Sciatic nerve (tissue), 2 donors: ENCODE data around the gene SLC43A3. TPM values are rescaled to one million over a fixed set of nuclear protein-coding genes. Genes with fewer than 3 reads are reported as not detected.
A peak's percentile ranks its signal among the peaks of the same experiment; 100 is the strongest.

Source experiments
- ATAC-seq: fragments of 200-7000 bp; cut with Tn5 transposase; one replicate; pipeline ENCODE4 v1.9.1; 2020; ENCODE audit warnings: mild to moderate bottlenecking, moderate library complexity
- DNase-seq: peaks from one replicate; pipeline ENCODE4 v3.0.0-alpha.2; 2020; ENCODE audit warnings: low spot score
- intact Hi-C: fragments of 100-400 bp; cut with DNase I; formaldehyde crosslinking; loops from one replicate; pipeline ENCODE4 v1.14.2; 2022
- total RNA-seq: library from RNA; stranded (reverse); fragmentation: NEBNext Ultra II Directional; extraction: Animal tissue kit (Norgen Biotek cat#: 25700); gene quantifications from one replicate; pipeline ENCODE4 v1.2.1, GENCODE V29; 2021
- donor health status: DM: no; HTN: no; CAD: no.
- donor health status: DM: no; HTN: no; CAD: no.

The SLC43A3 gene
- total RNA-seq, 1 donor from 2014 or later: 75.4 TPM

- intact Hi-C loops: no loop called here
- peak; percentile 93 for ATAC-seq
- no peak for DNase-seq
Measured at GRCh38 chr11:57434640-57435546, 8.0 kb upstream of the SLC43A3 start.

DNA sequence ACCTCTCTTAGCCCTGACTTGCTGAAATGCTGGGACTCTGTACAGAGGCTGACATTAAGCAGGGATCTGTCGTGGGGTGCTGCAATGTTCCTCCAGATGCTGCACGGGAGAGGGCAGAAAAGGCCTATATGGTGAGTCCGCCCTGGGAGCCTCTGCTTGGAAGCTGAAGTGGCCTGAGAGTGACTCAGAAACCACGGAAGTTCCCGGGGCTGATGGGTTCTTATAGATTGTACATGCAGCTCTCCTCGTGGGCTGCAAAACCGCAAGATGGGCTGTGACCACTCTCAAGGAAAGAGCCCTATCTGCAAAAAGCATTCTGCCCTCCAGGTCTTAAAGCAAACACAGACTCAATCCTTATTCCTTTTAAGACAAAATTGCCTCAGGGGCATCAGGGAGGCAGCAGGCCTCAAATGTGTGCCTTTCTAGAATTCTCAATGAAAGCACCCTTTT, 5.8 kb upstream of the SLC43A3 start:
- no peak for DNase-seq
- intact Hi-C loops: no loop called here
- ATAC-seq: no peak

GRCh38 chr11:57432149-57432561, 5.2 kb upstream of the SLC43A3 start:
- ATAC-seq (no peak), DNase-seq (no peak)
- intact Hi-C loops: no loop called here

- DNase-seq (no peak), ATAC-seq (no peak)
- intact Hi-C loops: no loop called here
Measured at GRCh38 chr11:57430952-57431351, 4.0 kb upstream of the SLC43A3 start.

- no peak for DNase-seq
Measured at GRCh38 chr11:57429946-57430345, 3.0 kb upstream of the SLC43A3 start.

DNA sequence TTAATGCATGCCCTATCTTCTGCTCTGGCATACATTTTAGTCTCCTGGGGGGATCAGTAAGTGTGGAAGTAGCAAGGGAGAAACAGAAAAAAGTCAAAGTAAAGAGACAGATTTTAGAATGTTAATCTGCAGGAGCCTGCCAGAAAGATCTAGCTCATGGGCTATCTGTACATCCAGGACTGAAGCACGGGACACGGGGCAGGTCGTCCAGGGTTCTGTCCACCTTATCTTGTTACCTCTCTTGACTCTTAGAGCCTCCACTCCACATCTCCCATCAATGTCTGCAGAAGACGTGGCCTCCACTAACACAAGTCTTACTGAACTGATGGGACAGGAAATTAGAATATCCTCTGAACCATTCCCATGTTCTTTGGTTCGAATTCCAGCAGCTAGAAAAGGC, 1.7 kb upstream of the SLC43A3 start:
- intact Hi-C loops: no loop called here

More at GRCh38 chr11:57429946-57430345, 3.0 kb upstream of the SLC43A3 start:
- no peak for ATAC-seq
- intact Hi-C loops: no loop called here

DNA sequence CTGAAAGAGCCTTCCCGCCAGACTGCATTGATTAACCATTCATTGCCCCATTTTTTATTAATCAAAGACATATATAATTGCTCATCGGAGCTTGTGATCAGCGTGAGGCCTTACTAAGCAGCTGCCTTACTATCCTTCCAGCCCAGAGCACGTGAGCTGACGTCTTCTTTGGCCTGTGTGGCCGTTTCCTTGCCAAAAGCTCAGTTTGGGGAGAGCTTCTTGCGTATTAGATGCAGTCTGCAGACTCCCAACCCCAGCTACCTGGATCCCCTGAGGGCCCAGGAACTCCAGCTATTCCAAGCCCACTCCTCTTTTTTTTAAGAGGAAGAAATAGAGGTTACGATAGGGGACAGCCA, 784 bp upstream of the SLC43A3 start:
- DNase-seq (peak; percentile 93), ATAC-seq (peak; percentile 80)
- intact Hi-C loops: no loop called here

More for the DNA sequence above, 1.7 kb upstream of the SLC43A3 start:
- DNase-seq (no peak), ATAC-seq (no peak)

- intact Hi-C loops: no loop called here
- ATAC-seq: no peak
- DNase-seq: no peak
Measured at GRCh38 chr11:57426439-57426928, 437 bp downstream of the SLC43A3 start.

DNA sequence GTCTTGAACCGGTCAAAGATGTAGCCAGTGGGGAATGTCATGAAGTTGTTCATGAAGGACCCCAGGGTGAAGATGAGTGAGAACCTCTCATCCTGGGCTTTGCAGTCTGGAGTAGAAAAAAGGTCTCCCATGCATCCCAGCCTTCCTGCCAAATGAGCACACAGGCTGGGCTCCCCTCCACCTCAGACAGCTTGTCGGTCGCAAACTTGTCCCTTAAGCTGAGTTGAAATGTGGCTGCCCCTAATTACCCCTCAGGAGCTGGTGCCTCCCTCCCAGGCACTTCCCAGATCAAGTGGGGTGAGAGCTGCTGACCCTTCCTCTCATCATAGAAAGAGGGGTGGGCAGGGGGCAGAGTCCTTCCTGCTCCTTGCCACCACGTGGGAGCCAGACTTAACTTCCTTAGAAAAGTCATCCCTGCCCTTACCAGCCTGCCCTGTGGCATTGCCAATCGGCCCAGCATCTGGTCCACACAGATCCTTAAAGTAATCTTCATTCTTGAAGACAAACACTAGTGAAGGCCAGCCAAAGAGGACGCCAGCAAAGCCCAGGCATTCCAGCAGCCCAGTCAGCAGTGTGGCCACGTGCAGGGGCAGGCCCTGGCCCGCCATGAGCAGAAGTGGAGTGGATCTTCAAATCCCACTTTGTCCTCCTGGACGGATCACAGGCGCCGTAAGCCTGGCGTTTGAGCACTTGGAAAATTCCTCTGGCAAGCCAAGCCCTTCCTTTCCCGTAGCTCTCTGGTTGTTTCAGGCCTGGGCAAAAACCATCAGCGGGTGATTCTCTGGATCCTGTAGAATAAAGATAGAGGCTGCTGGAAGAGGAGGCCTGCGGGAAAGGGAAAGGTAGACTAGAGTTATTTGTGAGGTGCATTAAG, 1.1 kb downstream of the SLC43A3 start:
- ATAC-seq: peak; percentile 70
- intact Hi-C loops: no loop called here
- DNase-seq: peak; percentile 82

GRCh38 chr11:57424792-57425564, 1.9 kb downstream of the SLC43A3 start:
- DNase-seq (peak; percentile 83), ATAC-seq (peak; percentile 68)
- intact Hi-C loops: no loop called here

DNA sequence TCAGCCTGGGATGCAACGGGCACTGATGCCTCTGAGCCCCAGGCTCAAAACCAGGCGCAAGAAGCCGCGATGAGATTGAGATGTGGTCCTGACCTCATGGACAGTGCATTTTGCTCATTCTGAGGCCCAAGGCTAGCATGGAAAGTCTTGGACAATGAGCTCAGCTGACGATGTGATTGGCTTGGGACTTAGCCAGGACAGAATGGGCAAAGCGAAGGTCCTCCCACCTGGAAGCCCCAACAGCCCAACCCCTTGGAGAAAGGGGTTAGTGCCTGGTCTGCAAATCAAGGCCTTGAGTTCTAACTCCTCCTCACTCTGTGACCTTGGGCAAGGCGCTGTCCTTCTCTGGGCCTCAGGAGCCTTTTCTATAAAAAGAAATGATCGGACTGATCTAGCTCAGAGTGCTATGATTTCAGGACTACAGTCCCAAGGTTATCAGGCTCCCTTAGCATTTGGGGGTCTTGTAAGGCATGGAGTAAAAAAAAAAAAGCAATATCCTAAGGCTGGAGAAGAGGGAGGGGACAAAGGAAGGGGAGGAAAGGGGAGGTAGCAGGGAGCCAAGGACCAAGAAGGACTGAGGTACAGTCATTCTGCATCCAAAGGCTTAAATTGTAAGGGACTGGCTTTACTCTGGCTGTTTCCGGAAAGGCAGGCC, 2.7 kb downstream of the SLC43A3 start:
- ATAC-seq: no peak
- DNase-seq: no peak
- intact Hi-C loops: no loop called here

- intact Hi-C loops: no loop called here
- DNase-seq (no peak), ATAC-seq (no peak)
Measured at GRCh38 chr11:57422669-57423068, 4.3 kb downstream of the SLC43A3 start.

GRCh38 chr11:57421805-57422204, 5.1 kb downstream of the SLC43A3 start:
- DNase-seq (no peak), ATAC-seq (no peak)
- intact Hi-C loops: no loop called here

DNA sequence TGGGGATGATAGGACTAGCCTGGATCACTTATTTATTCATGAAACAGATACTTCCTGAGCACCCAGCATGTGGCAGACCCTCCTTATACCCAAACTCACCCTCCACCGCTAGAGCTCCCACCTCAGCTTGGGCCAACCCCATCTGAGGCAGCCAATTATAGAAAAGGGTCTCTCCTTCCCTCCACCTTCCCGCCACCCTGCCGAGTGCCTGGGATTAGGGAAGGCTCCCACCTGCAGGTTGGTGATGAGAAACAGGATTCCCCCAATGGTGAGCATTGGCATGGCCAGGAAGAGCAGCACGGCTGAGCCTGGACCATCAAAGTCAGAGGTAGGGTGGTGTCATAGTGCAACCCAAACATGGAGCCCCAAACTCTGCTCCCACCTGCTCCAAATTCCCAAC, 5.9 kb downstream of the SLC43A3 start:
- DNase-seq: no peak
- intact Hi-C loops: no loop called here

GRCh38 chr11:57419146-57419545, 7.8 kb downstream of the SLC43A3 start:
- no peak for ATAC-seq
- intact Hi-C loops: no loop called here
- DNase-seq: no peak

More for the DNA sequence above, 5.9 kb downstream of the SLC43A3 start:
- ATAC-seq: no peak

- DNase-seq (no peak), ATAC-seq (no peak)
- intact Hi-C loops: no loop called here
Measured at GRCh38 chr11:57418131-57418530, 8.8 kb downstream of the SLC43A3 start.

DNA sequence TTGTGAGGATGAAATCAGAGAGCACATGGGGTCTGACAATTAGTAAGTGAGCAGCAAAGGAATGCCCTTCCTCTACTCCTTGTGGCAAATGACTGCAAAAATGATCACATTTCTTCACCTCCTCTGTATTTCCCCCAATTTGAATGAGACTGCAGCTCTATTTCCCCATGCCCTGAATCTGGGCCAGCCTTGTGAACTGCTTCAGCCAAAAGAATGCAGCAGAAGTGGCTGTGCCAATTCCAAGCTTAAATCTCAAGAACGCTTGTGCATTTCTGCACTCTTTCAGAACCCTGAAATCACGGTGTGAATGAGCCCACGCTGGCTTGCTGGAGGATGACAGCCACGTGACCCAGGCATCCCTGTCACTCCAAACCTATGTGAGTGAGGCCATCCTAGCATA, 9.9 kb downstream of the SLC43A3 start:
- ATAC-seq: peak; percentile 58
- DNase-seq: no peak
- intact Hi-C loops: no loop called here

GRCh38 chr11:57416436-57416835, 10.5 kb downstream of the SLC43A3 start:
- intact Hi-C loops: no loop called here

More at GRCh38 chr11:57416436-57416835, 10.5 kb downstream of the SLC43A3 start:
- ATAC-seq: no peak
- no peak for DNase-seq
